BLaER1 (cell line): ENCODE results near the gene DYRK1A.

Experiments used
- H3K27ac ChIP-seq: shearing (Covaris generic); formaldehyde crosslinking; 2 replicates; pipeline ENCODE4 v1.8.1; 2022
- H3K27me3 ChIP-seq: shearing (Covaris generic); formaldehyde crosslinking; 2 replicates; pipeline ENCODE4 v1.8.1; 2022
- H3K36me3 ChIP-seq: shearing (Covaris generic); formaldehyde crosslinking; 2 replicates; pipeline ENCODE4 v1.8.1; 2022
- H3K4me1 ChIP-seq: shearing (Covaris generic); formaldehyde crosslinking; 2 replicates; pipeline ENCODE4 v1.8.1; 2022
- H3K4me2 ChIP-seq: shearing (Covaris generic); formaldehyde crosslinking; 2 replicates; pipeline ENCODE4 v1.8.1; 2022
- H3K4me3 ChIP-seq: shearing (Covaris generic); formaldehyde crosslinking; 2 replicates; pipeline ENCODE4 v1.8.1; 2022
- H3K9ac ChIP-seq: shearing (Covaris generic); formaldehyde crosslinking; 2 replicates; pipeline ENCODE4 v1.8.1; 2022
- H3K9me3 ChIP-seq: shearing (Covaris generic); formaldehyde crosslinking; 2 replicates; pipeline ENCODE4 v1.8.1; 2022
- H4K20me1 ChIP-seq: shearing (Covaris generic); formaldehyde crosslinking; 2 replicates; pipeline ENCODE4 v1.8.1; 2022
- Cebpa-rat ChIP-seq: shearing (Covaris generic); IDR thresholded peaks from 2 replicates; pipeline ENCODE4 v1.8.1; 2022

Gene DYRK1A

DNA sequence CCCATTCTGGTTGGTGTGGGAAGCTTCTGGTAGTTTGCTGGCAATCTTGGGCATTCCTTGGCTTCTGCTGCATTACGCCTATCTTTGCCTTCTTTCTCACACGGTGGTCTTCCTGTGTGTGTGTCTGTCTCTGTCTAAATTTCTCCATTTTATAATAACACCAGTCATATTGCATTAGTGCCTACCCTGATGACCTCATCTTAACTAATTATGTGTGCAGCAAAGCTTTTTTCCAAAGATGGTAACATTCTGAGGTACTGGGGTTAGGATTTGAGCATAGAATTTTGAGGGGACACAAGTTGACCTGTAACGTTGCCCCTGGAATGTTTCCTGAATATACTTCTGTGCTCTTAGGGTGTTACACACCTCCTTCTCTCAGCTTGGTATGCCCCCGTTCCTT is 77.1 kb downstream of the DYRK1A start:
- Histone ChIP-seq H3K9me3 (peaks cover 16% of the 10 kb centered on the region), H3K4me2 (no peak overlapping the region), H3K9ac (no peak overlapping the region), H3K4me1 (peaks cover 27% of the 10 kb centered on the region), H3K27me3 (no peaks in the 10 kb centered on the region), H3K27ac (no peak overlapping the region), H4K20me1 (peaks cover 98% of the 10 kb centered on the region), H3K36me3 (peaks cover 33% of the 10 kb centered on the region), H3K4me3 (no peak overlapping the region)
- no peak for TF ChIP-seq Cebpa-rat

DNA sequence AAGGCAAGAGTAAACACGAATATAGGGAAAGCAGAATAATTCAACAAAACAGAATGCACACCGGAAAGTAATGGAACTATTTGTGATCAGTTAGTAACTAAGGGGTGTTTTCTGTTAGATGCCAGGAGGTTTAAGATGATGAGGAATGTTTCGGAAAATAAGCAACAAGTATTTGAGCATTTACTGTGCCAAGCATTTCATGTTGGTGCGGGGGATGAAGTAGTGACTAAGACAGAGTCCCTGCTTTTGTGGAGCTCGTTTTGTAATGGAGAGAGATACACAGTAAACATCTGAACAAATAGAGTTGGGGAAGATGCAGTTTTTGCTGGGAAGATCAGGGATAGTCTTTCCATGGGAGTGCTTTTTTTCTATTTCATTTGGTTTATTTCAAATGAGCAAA is 78.7 kb downstream of the DYRK1A start:
- Histone ChIP-seq H3K4me1 (peaks cover 35% of the 10 kb centered on the region), H4K20me1 (peaks cover 100% of the 10 kb centered on the region), H3K36me3 (peaks cover 41% of the 10 kb centered on the region), H3K9me3 (peaks cover 15% of the 10 kb centered on the region; the same call in 1 of the 2 replicates), H3K27ac (no peak overlapping the region), H3K27me3 (no peaks in the 10 kb centered on the region), H3K4me2 (no peak overlapping the region), H3K9ac (no peak overlapping the region), H3K4me3 (no peak overlapping the region)
- TF ChIP-seq Cebpa-rat = no peak

DNA sequence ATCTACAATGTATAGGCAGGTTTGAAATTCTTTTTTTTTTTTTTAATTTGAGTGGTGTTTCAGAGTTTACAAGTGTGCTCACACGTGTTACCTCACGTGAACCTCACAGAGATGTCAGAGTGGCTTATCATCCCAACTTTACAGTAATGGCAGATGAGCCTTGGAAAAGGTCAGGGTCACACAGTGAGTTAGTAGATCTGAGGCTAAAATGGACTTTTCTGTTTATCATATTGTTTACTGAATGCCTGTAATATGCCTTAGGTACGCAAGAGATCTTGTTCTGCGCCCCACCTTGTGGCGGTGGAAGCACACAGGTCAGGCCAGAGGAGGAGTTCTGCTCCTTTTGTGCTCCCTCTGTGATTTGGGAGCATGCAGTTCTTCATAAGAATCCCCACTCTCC is 80.0 kb downstream of the DYRK1A start:
- Histone ChIP-seq H3K4me1 (peaks cover 45% of the 10 kb centered on the region), H3K36me3 (peaks cover 46% of the 10 kb centered on the region), H3K27ac (no peak overlapping the region; the same call in 1 of the 2 replicates), H3K9ac (no peak overlapping the region; the same call in 1 of the 2 replicates), H4K20me1 (peaks cover 99% of the 10 kb centered on the region), H3K4me2 (peak overlapping the region; percentile 20; the same call in 1 of the 2 replicates), H3K4me3 (no peak overlapping the region), H3K27me3 (no peaks in the 10 kb centered on the region), H3K9me3 (peaks cover 12% of the 10 kb centered on the region; the same call in 1 of the 2 replicates)
- TF ChIP-seq Cebpa-rat = no peak

DNA sequence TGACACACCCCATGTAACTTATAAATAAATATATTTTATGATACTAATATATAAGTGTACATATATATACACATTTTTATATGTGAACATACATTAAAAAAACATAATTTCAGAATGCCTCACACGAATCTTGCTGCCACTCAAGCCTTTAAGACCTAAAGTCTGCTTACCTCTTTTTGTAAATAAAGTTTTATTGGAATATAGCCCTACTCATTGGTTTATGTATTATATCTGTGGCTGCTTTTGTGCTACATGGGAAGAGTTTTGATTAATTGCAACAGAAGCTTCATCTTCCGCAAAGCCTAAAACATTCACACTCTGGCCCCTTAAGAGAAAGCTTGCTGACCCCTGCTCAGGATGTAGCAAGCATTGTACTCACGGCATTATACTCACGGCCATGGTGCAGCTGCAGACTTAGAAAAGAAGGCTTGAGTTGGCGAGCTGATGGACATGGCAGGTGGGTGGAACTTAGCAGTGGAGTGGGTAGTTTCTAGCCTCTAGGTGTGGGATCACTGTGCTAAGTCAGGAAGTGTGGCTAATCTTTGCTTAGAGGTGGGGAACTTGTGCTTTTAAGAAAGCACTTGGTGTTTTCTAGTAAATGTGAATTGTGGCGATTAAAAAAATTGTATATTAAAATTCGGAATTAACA is 80.8 kb downstream of the DYRK1A start:
- peaks cover 12% of the 10 kb centered on the region; the same call in 1 of the 2 replicates for H3K9me3 ChIP-seq
- TF ChIP-seq Cebpa-rat = no peak
- H3K27me3 ChIP-seq = no peaks in the 10 kb centered on the region
- peaks cover 53% of the 10 kb centered on the region for H3K4me1 ChIP-seq
- peaks cover 43% of the 10 kb centered on the region for H3K36me3 ChIP-seq
- no peak overlapping the region for H3K27ac ChIP-seq
- H3K9ac ChIP-seq = no peak overlapping the region
- peaks cover 99% of the 10 kb centered on the region for H4K20me1 ChIP-seq
- no peak overlapping the region for H3K4me3 ChIP-seq
- H3K4me2 ChIP-seq = no peak overlapping the region

DNA sequence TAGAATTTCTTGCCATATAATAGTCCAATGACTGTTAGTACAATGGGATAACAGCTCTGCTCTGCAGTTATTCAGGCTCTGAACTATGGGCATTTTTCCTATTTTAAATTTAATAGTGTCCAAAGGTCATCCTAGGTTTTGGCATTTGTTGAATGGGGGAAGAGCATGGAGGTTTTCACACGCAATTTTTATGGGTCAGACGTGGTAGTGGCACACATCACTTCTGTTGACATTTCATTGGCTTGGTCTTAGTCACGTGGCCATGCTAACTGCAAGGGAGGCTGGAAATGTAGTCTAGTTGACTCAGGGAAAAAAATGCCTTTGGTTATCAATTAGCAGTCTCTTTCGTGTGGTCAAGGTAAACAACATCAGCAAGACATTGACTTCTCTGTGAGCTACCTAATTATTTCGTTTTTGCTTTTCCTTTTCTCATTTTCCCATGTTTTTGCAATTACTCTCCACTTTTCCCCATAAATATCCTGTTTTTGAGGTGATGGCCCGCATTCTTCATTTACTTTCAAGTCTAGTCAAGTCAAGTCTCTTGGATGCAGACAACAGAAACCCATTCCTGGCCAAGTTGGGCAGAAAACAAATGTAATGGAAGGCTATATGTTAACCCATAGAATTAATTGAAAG is 82.8 kb downstream of the DYRK1A start:
- H3K9ac ChIP-seq = no peak overlapping the region
- peaks cover 12% of the 10 kb centered on the region; the same call in 1 of the 2 replicates for H3K9me3 ChIP-seq
- H3K36me3 ChIP-seq = peaks cover 23% of the 10 kb centered on the region
- no peak overlapping the region for H3K4me3 ChIP-seq
- H3K27ac ChIP-seq = no peak overlapping the region
- H3K4me2 ChIP-seq = no peak overlapping the region
- TF ChIP-seq Cebpa-rat = no peak
- H3K4me1 ChIP-seq = peaks cover 62% of the 10 kb centered on the region
- H4K20me1 ChIP-seq = peaks cover 99% of the 10 kb centered on the region
- no peaks in the 10 kb centered on the region for H3K27me3 ChIP-seq

DNA sequence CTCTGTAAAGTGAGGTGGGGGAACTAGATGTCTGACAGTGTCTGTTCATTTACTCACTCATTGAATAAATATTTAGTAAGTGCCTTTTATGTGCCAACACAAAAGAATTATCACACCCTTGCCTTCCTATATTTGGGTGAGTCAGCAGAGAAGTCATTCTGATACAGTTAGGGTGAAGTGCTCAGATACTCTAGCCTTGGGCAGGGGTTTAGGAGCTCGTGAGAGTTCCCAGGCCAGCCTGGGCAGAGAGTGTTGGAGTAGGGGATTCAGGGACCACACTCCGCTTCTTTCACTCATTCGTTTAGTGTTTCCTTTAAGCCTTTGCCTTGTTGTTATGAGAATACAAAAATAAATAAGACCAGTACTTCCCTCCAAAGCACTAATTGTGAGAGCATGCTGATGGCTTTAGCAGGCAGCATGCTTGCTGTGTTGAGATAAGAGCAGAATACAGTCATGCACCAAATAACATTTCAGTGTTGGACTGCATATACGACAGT is 83.9 kb downstream of the DYRK1A start:
- no peak overlapping the region for H3K4me3 ChIP-seq
- peaks cover 99% of the 10 kb centered on the region for H4K20me1 ChIP-seq
- peaks cover 29% of the 10 kb centered on the region for H3K36me3 ChIP-seq
- no peak overlapping the region; the same call in 1 of the 2 replicates for H3K27ac ChIP-seq
- H3K4me1 ChIP-seq = peaks cover 70% of the 10 kb centered on the region
- H3K9ac ChIP-seq = no peak overlapping the region
- no peak for TF ChIP-seq Cebpa-rat
- peaks cover 12% of the 10 kb centered on the region; the same call in 1 of the 2 replicates for H3K9me3 ChIP-seq
- H3K4me2 ChIP-seq = 0 out of 2 replicates have a peak overlapping the region, but pooled peaks have one; percentile 4
- no peaks in the 10 kb centered on the region for H3K27me3 ChIP-seq

DNA sequence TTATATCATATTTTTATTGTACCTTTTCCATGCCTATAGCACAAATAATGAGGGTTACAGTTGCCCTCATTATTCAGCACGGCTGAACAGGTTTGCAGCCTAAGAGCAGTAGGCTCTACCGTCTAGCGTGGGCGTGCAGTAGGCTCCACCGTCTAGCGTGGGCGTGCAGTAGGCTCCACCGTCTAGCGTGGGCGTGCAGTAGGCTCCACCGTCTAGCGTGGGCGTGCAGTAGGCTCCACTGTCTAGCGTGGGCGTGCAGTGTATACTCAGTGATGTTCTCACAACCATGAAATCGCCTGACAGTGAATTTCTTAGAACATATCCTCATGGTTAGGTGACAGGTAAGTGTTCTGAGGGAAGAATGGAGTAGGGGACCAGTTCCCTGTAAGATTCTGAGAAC is 84.9 kb downstream of the DYRK1A start:
- no peak overlapping the region for H3K9ac ChIP-seq
- peak overlapping the region; percentile 82 for H3K4me2 ChIP-seq
- peaks cover 12% of the 10 kb centered on the region; the same call in 1 of the 2 replicates for H3K9me3 ChIP-seq
- H3K27me3 ChIP-seq = no peaks in the 10 kb centered on the region
- H3K4me3 ChIP-seq = no peak overlapping the region
- peaks cover 99% of the 10 kb centered on the region for H4K20me1 ChIP-seq
- no peak for TF ChIP-seq Cebpa-rat
- H3K27ac ChIP-seq = no peak overlapping the region
- H3K36me3 ChIP-seq = peaks cover 39% of the 10 kb centered on the region
- peaks cover 64% of the 10 kb centered on the region for H3K4me1 ChIP-seq

DNA sequence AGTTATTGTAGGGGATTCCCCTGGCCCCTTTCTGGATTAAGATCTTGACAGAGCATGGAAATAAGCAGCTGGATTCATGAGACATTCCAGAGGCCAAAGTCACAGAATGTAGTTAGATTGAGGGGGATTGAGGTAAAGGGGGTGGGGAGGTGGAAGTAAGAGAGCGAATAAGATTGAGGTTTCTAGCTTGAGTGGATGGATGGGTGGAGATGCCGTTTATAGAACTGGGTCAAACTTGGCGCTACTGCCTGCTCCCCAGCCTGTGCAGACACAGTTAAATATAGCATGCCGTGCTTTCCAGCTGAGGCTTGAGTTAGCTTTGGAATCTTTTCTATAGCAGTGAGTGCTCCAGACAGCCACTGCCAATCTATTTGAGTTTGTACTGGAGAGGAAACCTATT is 85.7 kb downstream of the DYRK1A start:
- Histone ChIP-seq H3K4me2 (peak overlapping the region; percentile 82), H3K4me1 (peaks cover 65% of the 10 kb centered on the region), H3K27me3 (no peaks in the 10 kb centered on the region), H3K36me3 (peaks cover 45% of the 10 kb centered on the region), H3K9ac (peak overlapping the region; percentile 46; the same call in 1 of the 2 replicates), H3K9me3 (peaks cover 12% of the 10 kb centered on the region; the same call in 1 of the 2 replicates), H3K4me3 (peak overlapping the region; percentile 36; the same call in 1 of the 2 replicates), H4K20me1 (peaks cover 99% of the 10 kb centered on the region), H3K27ac (peak overlapping the region; percentile 54)
- no peak for TF ChIP-seq Cebpa-rat

DNA sequence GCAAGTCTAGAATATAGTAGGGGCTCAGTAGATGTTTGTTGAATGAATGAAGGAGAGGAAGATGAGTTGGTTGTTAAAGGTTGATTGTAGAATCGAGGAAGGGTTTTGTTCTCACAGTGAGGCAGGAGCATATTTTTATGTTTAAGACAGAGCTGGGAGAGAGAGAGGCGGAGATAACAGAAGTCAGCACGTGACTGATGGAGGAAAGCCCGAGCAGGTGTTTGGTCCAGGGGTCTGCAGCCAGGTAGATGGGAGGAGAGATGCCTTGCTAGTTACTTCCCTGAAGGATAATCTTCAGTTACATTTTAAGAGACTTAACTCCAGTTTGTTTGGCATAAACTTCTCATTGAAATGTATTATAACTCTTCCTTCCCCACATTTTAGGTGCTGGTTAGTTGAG is 86.8 kb downstream of the DYRK1A start:
- TF ChIP-seq Cebpa-rat = no peak
- Histone ChIP-seq H3K9me3 (peaks cover 12% of the 10 kb centered on the region; the same call in 1 of the 2 replicates), H3K4me3 (no peak overlapping the region), H3K27me3 (no peaks in the 10 kb centered on the region), H3K4me2 (peak overlapping the region; percentile 82), H4K20me1 (peaks cover 99% of the 10 kb centered on the region), H3K27ac (no peak overlapping the region), H3K9ac (no peak overlapping the region), H3K36me3 (peaks cover 51% of the 10 kb centered on the region), H3K4me1 (peaks cover 70% of the 10 kb centered on the region)
